ENCODE data around the gene NUP37. TPM values are rescaled to one million over a fixed set of nuclear protein-coding genes. Genes with fewer than 3 reads are reported as not detected.
A peak's percentile ranks its signal among the peaks of the same experiment; 100 is the strongest.
"Not testable (repeated sequence)": the region's sequence is repeated elsewhere in the genome, so short reads cannot be mapped to it uniquely, and the experiment has no call there.

Gene NUP37, protein sequence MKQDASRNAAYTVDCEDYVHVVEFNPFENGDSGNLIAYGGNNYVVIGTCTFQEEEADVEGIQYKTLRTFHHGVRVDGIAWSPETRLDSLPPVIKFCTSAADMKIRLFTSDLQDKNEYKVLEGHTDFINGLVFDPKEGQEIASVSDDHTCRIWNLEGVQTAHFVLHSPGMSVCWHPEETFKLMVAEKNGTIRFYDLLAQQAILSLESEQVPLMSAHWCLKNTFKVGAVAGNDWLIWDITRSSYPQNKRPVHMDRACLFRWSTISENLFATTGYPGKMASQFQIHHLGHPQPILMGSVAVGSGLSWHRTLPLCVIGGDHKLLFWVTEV
- 1 to 10 TPM; 5.6 to 9.9 (median 7.0) TPM for total RNA-seq
- long read RNA-seq, partial matches to known transcripts, result 0 of 3 reads
- long read RNA-seq, other reads (novel, unspliced or antisense), result 0 of 3 reads

DNA sequence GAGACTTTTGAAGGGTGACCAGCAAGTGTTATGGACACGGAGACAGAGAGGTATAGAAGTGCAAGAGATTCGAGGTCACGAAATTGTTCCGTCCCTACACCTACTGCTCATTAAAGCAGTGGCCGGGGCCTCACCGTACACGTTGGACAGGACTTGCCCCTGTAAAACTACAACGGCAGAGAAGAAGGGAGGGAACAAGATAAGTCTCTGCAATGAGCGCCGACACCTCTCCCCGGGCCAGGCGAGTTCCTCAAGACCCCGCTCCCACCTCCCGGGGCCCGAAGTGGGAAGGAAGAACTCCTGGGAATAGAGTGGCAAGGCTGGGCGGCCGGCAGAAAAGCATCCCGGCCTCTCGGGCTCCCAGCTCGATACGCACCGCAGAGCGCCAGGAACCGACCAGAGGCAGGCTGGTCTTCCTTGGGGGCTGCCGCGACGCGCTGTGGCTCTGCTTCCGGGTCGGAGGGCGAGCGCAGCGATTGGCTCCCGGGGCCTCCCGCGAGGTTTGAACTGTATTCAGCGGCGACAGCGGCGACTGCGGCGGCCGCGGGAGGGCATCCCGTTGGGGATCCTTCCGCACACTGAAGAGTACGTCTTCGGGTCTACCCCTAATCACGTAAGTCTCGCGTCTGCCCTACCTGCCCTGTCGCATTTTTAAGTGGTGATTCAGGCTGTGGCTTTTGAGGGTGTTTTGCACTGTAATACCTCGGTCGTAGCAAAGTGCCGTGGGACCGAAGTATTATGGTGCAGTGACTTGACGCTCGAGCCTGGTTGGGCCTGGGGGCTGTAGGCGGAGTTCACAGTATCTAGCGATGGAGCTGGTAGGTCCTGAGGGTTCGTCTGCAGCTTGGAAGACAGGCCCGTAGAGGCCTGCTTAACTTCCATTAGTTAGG lies at the start of gene NUP37, which contains the start of gene PARPBP:
Gene NUP37, minus strand, starts transcription at position 441 of the 890 bp plus-strand sequence. CDS start 1,596 bp downstream, outside the sequence.
Gene PARPBP, plus strand, starts transcription at position 510 of the 890 bp plus-strand sequence. CDS start 3,706 bp downstream, outside the sequence.
- TF ChIP-seq POLR2A (IDR thresholded peaks at IDR 0.05) (peak; percentile 43), CTCF (IDR thresholded peaks at IDR 0.05) (peak in 1 of 4 donors; percentile 11)
- Histone ChIP-seq H3K27me3 (no peaks in the 10 kb centered on the region), H3K9me3 (no peaks in the 10 kb centered on the region), H3K4me1 (peaks cover 0 to 5% (median 3%) of the 10 kb centered on the region in 4 donors), H3K4me3 (peak within 1 kb of the TSS; percentile 66 to 98 (median 73)), H3K36me3 (no peaks in the 10 kb centered on the region), H3K27ac (peak within 1 kb of the TSS in 2 of 3 donors; percentile 55 to 70)
- DNase-seq (peak; percentile 91 to 93 (median 91)), ATAC-seq (peak; percentile 100)
- intact Hi-C loops (cut with DNase I), result no loop called here
- WGBS (ENCODE audit: insufficient coverage, low coverage, low lambda C conversion rate, missing lambda C conversion rate), result under 1% methylated on average over 22 of the region's 62 CpGs

DNA sequence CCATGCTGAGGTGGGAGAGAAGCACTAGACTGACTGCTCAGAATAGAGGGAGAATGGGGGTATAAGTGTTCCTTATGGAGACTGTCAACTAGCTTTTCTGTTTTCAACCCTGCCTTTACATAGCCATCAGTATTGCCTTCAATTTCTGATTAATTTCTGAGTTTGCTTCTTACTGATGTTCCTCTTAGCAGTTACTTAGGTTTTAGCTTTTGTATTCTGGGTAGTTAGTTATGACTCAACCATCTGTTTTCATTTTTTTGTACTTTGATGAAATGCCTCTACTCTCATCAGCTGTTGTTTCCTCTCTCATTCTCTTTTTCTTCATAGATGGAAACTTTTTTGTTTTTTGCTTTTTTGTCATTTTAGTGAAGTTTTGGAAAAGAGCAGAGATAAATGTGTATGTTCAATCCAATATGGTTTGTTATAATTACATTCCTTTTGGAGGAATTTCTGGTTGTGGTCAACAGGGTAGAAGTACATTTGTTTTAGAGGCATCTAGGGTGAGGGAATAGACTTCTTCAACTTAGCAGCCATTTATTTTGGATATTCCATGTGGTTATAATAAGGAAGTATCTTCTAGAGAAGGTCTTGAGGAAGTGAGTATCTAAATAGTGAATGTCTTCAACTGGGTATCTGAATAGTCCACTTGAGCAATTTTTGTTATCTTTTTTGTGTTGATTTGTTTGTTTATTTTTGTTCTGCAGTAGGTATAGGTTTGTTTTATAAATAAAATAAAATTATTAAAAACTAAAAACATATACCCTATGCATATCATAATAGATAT lies 48.1 kb upstream of the NUP37 start:
- intact Hi-C loops (cut with DNase I), result no loop called here
- no peaks in the 10 kb centered on the region for H3K4me1 ChIP-seq
- ATAC-seq, result no peak

GRCh38 chr12:102163383-102163782 lies 43.5 kb upstream of the NUP37 start:
- Histone ChIP-seq H3K4me3 (no peak overlapping the region), H3K36me3 (no peaks in the 10 kb centered on the region), H3K9me3 (no peaks in the 10 kb centered on the region), H3K27me3 (no peaks in the 10 kb centered on the region), H3K27ac (no peak overlapping the region), H3K4me1 (no peaks in the 10 kb centered on the region)
- intact Hi-C loops (cut with DNase I), result no loop called here
- no peak for ATAC-seq
- TF ChIP-seq CTCF (IDR thresholded peaks at IDR 0.05) (no peak), POLR2A (IDR thresholded peaks at IDR 0.05) (no peak)
- WGBS (ENCODE audit: insufficient coverage, low coverage, low lambda C conversion rate, missing lambda C conversion rate), result 93% methylated on average over 1 of the region's 1 CpG
- no peak for DNase-seq

More for the DNA sequence above, 48.1 kb upstream of the NUP37 start:
- H3K4me3 ChIP-seq, result no peak overlapping the region
- H3K36me3 ChIP-seq, result no peaks in the 10 kb centered on the region
- H3K9me3 ChIP-seq, result no peaks in the 10 kb centered on the region
- no peaks in the 10 kb centered on the region for H3K27me3 ChIP-seq
- no peak for DNase-seq
- TF ChIP-seq CTCF (IDR thresholded peaks at IDR 0.05), result no peak
- TF ChIP-seq POLR2A (IDR thresholded peaks at IDR 0.05), result no peak
- H3K27ac ChIP-seq, result no peak overlapping the region

DNA sequence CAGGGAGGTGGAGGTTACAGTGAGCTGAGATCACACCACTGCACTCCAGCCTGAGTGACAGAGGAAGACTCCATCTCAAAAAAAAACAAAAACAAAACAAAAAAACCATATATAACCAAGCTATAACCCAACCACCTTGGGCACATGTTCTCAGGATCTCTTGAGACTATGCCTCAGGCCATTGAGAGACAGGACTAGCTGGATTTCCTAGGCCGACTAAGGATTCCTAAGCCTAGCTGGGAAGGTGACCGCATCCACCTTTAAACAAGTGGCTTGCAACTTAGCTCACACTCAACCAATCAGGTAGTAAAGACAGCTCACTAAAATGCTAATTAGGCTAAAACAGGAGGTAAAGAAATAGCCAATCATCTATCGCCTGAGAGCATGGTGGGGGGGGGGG lies 35.3 kb upstream of the NUP37 start:
- 96% methylated on average over 3 of the region's 3 CpGs for WGBS (ENCODE audit: insufficient coverage, low coverage, low lambda C conversion rate, missing lambda C conversion rate)
- H3K4me1 ChIP-seq; ATAC-seq; intact Hi-C loops (cut with DNase I); H3K27me3 ChIP-seq; H3K9me3 ChIP-seq; H3K27ac ChIP-seq; DNase-seq; H3K36me3 ChIP-seq; H3K4me3 ChIP-seq: not testable (repeated sequence)

GRCh38 chr12:102147062-102147587 lies 27.2 kb upstream of the NUP37 start:
- H3K36me3 ChIP-seq; H3K4me3 ChIP-seq; H3K4me1 ChIP-seq; DNase-seq; intact Hi-C loops (cut with DNase I); H3K27me3 ChIP-seq; H3K9me3 ChIP-seq; H3K27ac ChIP-seq; ATAC-seq: not testable (repeated sequence)
- WGBS (ENCODE audit: insufficient coverage, low coverage, low lambda C conversion rate, missing lambda C conversion rate), result 93% methylated on average over 2 of the region's 4 CpGs
